ENCODE data around the gene TPST1. TPM values are rescaled to one million over a fixed set of nuclear protein-coding genes. Genes with fewer than 3 reads are reported as not detected.
A peak's percentile ranks its signal among the peaks of the same experiment; 100 is the strongest.
"Not testable (repeated sequence)": the region's sequence is repeated elsewhere in the genome, so short reads cannot be mapped to it uniquely, and the experiment has no call there.

Gene TPST1
- 4.8 and 5.6 TPM in 2 replicates for total RNA-seq (2014; rRNA removed; shearing (Covaris generic))
- polyA plus RNA-seq (2014; cell fraction: nucleus; rRNA removed) = 7.2 and 8.2 TPM in 2 replicates

- peak; percentile 75 for DNase-seq (ENCODE audit: extremely low read depth, low read depth)
Observed at GRCh38 chr7:66204822-66205740, at the start of gene TPST1. TSS of gene TPST1 (plus strand) at chr7:66205334. CDS start at chr7:66240426, 35,092 bp downstream.

- DNase-seq (ENCODE audit: extremely low read depth, low read depth) = not testable (repeated sequence)
Observed at GRCh38 chr7:66156035-66156434, 49.1 kb upstream of the TPST1 start.

DNA sequence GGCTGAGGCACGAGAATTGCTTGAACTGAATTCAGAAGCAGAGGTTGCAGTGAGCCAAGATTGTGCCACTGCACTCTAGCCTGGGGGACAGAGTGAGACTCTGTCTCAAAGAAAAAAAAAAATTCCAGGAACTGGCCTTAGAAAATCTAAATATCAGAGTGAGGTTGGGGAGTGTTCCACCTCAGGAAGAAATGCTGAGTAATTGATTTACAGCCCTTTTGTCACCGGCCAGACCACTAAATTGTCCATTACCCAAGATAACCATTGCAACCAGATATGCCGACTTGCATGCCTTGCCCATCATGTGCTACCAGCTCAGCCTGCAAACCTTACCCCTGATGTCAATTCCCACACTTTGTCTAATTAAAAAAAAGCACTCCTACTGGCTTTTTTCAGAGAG is 48.1 kb upstream of the TPST1 start:
- no peak for DNase-seq (ENCODE audit: extremely low read depth, low read depth)

DNA sequence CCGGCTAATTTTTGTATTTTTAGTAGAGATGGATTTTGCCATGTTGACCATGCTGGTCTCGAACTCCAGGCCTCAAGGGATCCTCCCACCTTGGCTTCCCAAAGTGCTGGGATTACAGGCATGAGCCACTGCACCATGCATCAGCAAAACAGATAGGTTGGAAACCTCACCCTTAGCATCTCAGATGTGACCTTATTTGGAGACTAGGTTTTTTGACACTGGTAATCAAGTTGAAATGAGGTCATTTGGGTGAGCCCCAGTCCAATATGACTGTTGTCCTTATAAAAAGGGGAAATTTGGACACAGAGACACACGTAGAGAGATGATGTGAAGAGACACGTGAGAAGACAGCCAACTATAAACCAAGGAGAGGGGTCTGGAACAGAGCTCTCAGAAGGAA is 42.5 kb upstream of the TPST1 start:
- no peak for DNase-seq (ENCODE audit: extremely low read depth, low read depth)

DNA sequence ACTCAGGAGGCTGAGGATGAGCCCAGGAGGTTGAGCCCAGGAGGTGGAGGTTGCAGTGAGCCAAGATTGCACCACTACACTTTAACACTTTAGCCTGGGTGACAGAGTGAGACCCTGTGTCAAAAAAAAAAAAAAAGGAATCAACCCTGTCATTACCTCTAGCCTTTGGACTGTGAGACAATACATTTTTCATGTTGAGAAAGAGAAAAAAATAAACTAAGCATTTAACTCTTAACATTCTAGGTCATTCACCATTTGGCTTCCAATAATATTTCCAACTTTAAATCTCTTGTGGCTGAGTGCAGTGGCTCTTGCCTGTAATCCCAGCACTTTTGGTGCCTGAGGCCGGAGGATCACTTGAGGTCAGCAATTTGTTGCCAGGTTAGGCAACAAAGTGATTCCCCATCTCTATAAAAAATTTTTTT is 41.9 kb upstream of the TPST1 start:
- no peak for DNase-seq (ENCODE audit: extremely low read depth, low read depth)

DNA sequence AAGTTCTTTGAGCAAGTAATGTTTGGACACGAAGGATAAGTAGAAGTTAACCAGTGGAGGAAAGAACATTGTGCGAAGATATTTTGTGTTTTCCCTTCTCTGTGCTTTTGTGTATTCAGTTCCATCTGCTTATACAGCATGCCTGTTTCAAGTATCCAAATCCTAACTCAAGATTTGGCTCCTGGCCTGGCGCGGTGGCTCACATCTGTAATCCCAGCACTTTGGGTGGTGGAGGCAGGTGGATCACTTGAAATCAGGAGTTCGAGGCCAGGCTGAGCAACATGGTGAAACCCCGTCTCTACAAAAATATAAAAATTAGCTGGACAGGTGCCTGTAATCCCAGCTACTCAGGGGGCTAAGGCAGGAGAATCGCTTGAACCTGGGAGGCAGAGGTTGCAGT is 40.8 kb upstream of the TPST1 start:
- no peak for DNase-seq (ENCODE audit: extremely low read depth, low read depth)

GRCh38 chr7:66167773-66168387 is 37.3 kb upstream of the TPST1 start:
- no peak for DNase-seq (ENCODE audit: extremely low read depth, low read depth)

DNA sequence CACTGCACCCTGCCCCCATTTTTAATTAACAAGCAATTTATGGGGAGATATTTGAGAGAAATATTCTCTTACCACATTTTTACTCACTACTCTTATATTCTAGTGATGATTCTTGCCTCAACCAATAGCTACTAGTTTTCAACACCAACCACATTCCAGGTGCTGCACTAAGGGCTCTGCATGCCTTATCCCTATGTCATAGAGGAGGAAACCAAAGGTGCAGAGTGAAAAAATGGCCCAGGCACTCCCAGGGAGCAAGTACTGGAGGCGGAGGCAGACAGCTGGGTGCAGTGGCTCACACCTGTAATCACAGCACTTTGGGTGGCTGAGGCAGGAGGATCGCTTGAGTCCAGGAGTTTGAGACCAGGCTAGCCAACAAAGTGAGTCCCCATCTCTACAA is 35.5 kb upstream of the TPST1 start:
- no peak for DNase-seq (ENCODE audit: extremely low read depth, low read depth)

DNA sequence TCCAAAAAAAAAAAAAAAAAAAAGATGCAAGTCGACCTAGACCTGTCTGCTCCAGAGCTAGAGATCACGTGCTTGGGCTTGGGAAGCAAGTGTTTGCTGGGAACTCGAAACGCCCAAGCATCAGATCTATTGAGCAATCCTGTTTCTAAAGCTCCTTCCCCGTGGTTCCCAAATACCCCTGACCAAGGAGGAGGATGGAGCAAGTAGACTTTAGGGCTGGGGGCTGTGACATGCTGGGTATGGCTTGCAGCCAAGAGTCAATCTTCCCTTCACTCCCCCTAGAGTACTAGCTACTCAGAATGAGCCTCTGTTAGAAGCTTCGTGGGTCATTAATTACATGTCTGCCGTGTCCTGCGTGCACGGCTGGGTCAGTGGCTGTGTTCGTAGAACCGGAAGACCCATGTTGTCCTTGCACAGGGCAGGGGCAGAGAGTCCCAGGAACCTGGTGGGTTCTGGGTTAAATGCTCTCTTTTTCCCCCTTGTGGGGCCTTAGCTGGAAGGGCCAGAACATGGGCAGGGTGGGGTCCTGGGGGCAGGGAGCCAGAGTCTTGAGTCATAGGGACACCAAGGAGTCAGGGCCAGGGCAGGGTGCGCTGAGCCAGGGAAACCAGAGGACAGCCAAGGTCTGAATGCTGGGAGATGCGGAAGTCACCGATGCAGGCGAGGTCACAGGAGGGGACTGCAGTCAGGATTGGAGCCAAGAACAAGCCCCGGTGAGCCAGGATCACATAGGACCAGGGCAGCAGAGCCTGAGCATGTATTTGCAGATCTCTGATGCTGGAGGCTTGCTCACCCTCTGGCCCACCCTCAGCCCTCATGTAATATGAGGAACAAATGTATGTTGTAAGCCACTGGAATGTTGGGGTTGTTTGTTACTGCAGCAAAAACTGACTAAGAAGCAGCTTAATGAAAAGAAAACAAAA is 34.6 kb upstream of the TPST1 start:
- no peak for DNase-seq (ENCODE audit: extremely low read depth, low read depth)

DNA sequence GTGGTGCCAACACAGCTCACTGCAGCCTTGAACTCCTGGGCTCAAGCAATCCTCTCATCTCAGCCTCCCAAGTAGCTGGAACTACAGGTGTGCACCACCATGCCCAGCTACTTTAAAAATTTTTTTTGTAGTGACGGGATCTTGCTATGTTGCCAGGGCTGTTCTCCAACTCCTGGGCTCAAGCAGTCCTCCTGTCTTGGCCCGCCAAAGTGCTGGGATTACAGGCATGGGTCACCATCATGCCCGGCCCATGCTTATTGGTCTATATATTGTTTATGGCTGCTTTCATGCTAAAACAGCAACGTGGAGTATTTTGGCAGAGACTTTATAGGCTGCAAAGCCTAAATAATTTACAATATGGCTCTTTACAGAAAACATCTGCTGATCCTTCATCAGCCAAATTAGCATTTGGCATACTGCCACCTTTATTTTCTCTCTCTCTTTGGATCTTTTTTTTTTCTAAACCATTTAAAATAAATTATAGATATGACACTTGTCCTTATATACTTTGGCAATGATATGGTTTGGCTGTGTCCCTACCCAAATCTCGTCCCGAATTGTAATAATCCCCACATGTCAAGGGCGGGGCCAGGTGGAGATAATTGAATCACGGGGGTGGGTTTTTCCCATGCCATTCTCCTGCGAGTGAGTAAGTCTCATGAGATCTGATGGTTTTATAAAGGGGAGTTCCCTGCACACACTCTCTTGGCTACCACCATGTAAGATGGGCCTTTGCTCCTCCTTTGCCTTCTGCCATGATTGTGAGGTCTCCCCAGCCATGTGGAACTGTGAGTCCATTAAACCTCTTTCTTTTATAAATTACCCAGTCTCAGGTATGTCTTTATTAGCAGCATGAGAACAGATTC is 32.4 kb upstream of the TPST1 start:
- not testable (repeated sequence) for DNase-seq (ENCODE audit: extremely low read depth, low read depth)

DNA sequence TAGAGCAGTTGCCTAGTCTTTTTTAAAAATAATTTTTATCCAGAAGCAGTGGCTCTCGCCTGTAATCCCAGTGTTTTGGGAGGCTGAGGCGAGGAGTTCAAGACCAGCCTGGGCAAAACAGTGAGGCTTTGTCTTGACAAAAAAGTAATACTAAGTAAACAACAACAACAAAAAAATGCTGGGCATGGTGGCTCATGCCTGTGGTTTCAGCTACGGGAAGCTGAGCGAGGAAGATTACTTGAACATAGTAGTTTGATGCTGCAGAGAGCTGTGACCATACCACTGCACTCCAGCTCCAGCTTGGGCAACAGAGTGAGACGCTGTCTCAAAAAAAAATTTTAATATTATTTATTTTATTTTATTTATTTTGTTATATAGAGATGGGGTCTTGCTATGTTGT is 31.3 kb upstream of the TPST1 start:
- no peak for DNase-seq (ENCODE audit: extremely low read depth, low read depth)

GRCh38 chr7:66175006-66175405 is 30.1 kb upstream of the TPST1 start:
- not testable (repeated sequence) for DNase-seq (ENCODE audit: extremely low read depth, low read depth)

DNA sequence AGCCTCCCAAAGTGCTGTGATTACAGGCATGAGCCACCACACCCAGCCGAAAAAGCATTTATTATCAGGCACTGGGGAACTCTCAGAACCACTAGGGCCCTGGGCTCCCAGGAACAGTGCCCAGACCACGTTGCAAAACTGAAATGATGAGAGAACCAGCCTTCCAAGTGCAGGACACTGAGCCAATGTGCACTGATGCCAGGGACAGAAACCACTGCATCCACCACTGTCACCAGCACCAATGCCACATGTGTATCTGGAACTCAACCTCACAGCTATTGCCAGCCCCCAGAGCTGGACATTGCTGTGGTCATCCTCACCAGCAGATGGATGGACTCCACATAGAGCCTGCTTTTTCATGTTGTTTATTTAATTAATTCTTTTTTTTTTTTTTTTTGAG is 28.2 kb upstream of the TPST1 start:
- DNase-seq (ENCODE audit: extremely low read depth, low read depth) = no peak

GRCh38 chr7:66178258-66178657 is 26.9 kb upstream of the TPST1 start:
- DNase-seq (ENCODE audit: extremely low read depth, low read depth) = no peak

GRCh38 chr7:66181329-66181728 is 23.8 kb upstream of the TPST1 start:
- DNase-seq (ENCODE audit: extremely low read depth, low read depth) = no peak

GRCh38 chr7:66181845-66182244 is 23.3 kb upstream of the TPST1 start:
- DNase-seq (ENCODE audit: extremely low read depth, low read depth) = no peak

DNA sequence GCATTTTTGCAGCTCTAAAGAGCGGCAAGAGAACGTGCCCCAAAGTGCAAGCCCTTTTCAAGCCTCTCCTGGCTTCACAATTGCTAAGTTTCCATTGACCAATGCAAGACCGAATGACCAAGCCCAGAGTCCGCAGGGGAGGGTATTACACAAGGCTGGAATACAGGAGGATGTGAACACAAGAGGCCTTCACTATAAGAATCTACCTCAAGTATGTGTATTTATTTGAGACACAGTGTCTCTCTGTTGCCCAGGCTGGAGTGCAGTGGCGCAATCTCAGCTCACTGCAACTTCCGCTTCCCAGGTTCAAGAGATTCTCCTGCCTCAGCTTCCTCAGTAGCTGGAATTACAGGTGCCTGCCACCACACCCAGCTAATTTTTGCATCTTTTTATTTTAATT is 22.2 kb upstream of the TPST1 start:
- DNase-seq (ENCODE audit: extremely low read depth, low read depth) = no peak

DNA sequence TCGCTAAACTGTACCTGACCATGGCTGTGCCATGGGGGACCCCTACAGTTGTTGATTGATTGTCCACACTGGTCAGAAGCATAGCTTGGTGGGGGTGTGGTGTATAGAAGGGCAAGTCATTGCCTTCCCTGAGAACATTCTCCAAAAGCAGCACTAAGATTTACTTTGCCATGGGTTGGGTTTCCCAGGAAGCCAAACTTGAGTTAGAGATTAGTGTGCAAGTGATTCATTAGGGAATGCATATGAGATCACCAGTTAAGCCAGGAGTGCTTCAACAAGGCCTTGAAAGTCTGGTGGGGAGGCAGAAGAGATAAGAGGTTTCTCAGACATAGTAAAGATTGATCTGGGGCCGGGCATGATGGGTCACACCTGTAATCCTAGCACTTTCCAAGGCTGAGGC is 21.4 kb upstream of the TPST1 start:
- DNase-seq (ENCODE audit: extremely low read depth, low read depth) = no peak

DNA sequence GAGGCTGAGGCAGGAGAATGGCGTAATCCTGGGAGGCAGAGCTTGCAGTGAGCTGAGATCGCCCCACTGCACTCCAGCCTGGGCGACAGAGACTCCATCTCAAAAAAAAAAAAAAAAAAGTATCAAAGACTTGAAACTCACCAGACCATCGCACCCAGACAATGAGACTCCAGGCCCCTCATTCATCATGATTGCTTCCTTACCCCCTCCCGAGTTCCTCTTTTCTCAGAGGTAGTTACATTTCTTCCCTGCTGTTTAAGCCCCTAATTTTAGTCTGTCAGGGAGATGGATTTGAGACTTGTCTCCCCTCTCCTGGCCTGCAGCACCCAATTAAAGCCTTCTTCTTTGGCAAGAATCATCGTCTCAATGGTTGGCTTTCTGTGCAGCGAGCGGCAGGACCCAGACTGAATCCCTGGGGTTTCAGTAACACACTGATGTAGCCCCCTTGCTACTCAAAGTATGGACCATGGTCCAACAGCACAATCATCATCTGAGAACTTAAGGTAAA is 19.4 kb upstream of the TPST1 start:
- DNase-seq (ENCODE audit: extremely low read depth, low read depth) = no peak

DNA sequence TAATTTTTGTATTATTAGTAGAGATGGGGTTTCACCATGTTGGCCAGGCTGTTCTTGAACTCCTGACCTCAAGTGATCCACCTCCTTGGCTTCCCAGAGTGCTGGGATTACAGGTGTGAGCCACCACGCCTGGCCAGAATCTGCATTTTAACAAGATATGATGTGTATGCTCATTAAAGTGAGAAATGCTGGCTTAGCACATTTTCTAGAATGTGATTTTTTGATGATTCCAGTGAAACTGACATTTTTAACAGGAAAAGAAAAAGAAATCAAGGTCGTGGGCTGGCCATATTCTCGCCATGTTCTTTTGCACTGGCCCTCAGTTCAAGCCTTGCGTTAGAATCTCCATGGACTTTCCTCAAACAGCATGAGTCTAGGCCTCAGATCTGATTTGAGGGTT is 18.1 kb upstream of the TPST1 start:
- DNase-seq (ENCODE audit: extremely low read depth, low read depth) = no peak
